ENCODE measurements around the gene SHF.
"Not testable (repeated sequence)": the region's sequence is repeated elsewhere in the genome, so short reads cannot be mapped to it uniquely, and the experiment has no call there.

The SHF gene

GRCh38 chr15:45138814-45139765 is 48.7 kb downstream of the SHF start:
- no peak for TF ChIP-seq CTCF (IDR thresholded peaks at IDR 0.05; ENCODE audit: borderline replicate concordance, insufficient read depth, low read depth, low read length)
- H3K4me3 ChIP-seq (ENCODE audit: low read depth, low read length): no peak overlapping the region

GRCh38 chr15:45137703-45138102 is 50.1 kb downstream of the SHF start:
- no peak for TF ChIP-seq CTCF (IDR thresholded peaks at IDR 0.05; ENCODE audit: borderline replicate concordance, insufficient read depth, low read depth, low read length)
- no peak overlapping the region for H3K4me3 ChIP-seq (ENCODE audit: low read depth, low read length)

GRCh38 chr15:45136378-45136764 is 51.4 kb downstream of the SHF start:
- no peak overlapping the region for H3K4me3 ChIP-seq (ENCODE audit: low read depth, low read length)
- TF ChIP-seq CTCF (IDR thresholded peaks at IDR 0.05; ENCODE audit: borderline replicate concordance, insufficient read depth, low read depth, low read length): peak; percentile 21; the same call in 1 of the 2 replicates

GRCh38 chr15:45135705-45136377 is 51.9 kb downstream of the SHF start:
- H3K4me3 ChIP-seq (ENCODE audit: low read depth, low read length): not testable (repeated sequence)

- H3K4me3 ChIP-seq (ENCODE audit: low read depth, low read length): no peak overlapping the region
- TF ChIP-seq CTCF (IDR thresholded peaks at IDR 0.05; ENCODE audit: borderline replicate concordance, insufficient read depth, low read depth, low read length): no peak
Observed at GRCh38 chr15:45134682-45135604, 52.8 kb downstream of the SHF start.

GRCh38 chr15:45134046-45134445 is 53.7 kb downstream of the SHF start:
- no peak for TF ChIP-seq CTCF (IDR thresholded peaks at IDR 0.05; ENCODE audit: borderline replicate concordance, insufficient read depth, low read depth, low read length)

GRCh38 chr15:45133561-45133920 is 54.2 kb downstream of the SHF start:
- TF ChIP-seq CTCF (IDR thresholded peaks at IDR 0.05; ENCODE audit: borderline replicate concordance, insufficient read depth, low read depth, low read length): no peak

More at GRCh38 chr15:45134046-45134445, 53.7 kb downstream of the SHF start:
- H3K4me3 ChIP-seq (ENCODE audit: low read depth, low read length): no peak overlapping the region

More at GRCh38 chr15:45133561-45133920, 54.2 kb downstream of the SHF start:
- H3K4me3 ChIP-seq (ENCODE audit: low read depth, low read length): no peak overlapping the region
